G401 (cell line): Measurements from ENCODE around the gene SYNGR3. TPM values are rescaled to one million over a fixed set of nuclear protein-coding genes. Genes with fewer than 3 reads are reported as not detected.
"Not testable (repeated sequence)": the region's sequence is repeated elsewhere in the genome, so short reads cannot be mapped to it uniquely, and the experiment has no call there.

Experiments used
- DNase-seq: peaks from one replicate; pipeline ENCODE4 v3.0.0-alpha.2; 2015; ENCODE audit warnings: low spot score
- in situ Hi-C: cut with HindIII; loops from 2 replicates; pipeline ENCODE4 v1.10.0; 2016; ENCODE audit warnings: low sequenced_read_pairs, mixed read lengths
- total RNA-seq: library from RNA; depleted of rRNA; stranded (reverse); fragments of >200 nt; shearing (Covaris generic); gene quantifications from 2 replicates; pipeline ENCODE4 v1.2.3, GENCODE V29; 2014

SYNGR3 gene
- total RNA-seq, 1 experiment from 2014 or later: 30.5 TPM

GRCh38 chr16:2023092-2024031 is 33.6 kb downstream of the SYNGR3 start:
- DNase-seq: peak; percentile 89
- in situ Hi-C loops: no loop called here

- in situ Hi-C loops: no loop called here
- no peak for DNase-seq
These were observed 34.3 kb downstream of the SYNGR3 start for GRCh38 chr16:2024032-2024420.

- DNase-seq: no peak
- in situ Hi-C loops: no loop called here
These were observed 35.5 kb downstream of the SYNGR3 start for GRCh38 chr16:2025251-2025650.

- DNase-seq: no peak
- in situ Hi-C loops: no loop called here
These were observed 36.2 kb downstream of the SYNGR3 start for GRCh38 chr16:2025878-2026460.

GRCh38 chr16:2026461-2027023 is 36.8 kb downstream of the SYNGR3 start, which contains the start of gene NHERF2:
Gene NHERF2, plus strand, starts transcription at chr16:2026902. Its CDS starts 104 bp downstream, at chr16:2027006.
- DNase-seq: peak; percentile 52
- in situ Hi-C loops: no loop called here

GRCh38 chr16:2027024-2028010 is 37.5 kb downstream of the SYNGR3 start:
- DNase-seq: peak; percentile 68
- in situ Hi-C loops: no loop called here

GRCh38 chr16:2028146-2028545 is 38.4 kb downstream of the SYNGR3 start:
- in situ Hi-C loops: no loop called here

GRCh38 chr16:2028620-2029220 is 39.0 kb downstream of the SYNGR3 start:
- in situ Hi-C loops: no loop called here
- no peak for DNase-seq

More at GRCh38 chr16:2028146-2028545, 38.4 kb downstream of the SYNGR3 start:
- DNase-seq: no peak

GRCh38 chr16:2029350-2029749 is 39.6 kb downstream of the SYNGR3 start:
- DNase-seq: no peak
- in situ Hi-C loops: no loop called here

- in situ Hi-C loops: no loop called here
- no peak for DNase-seq
These were observed 40.3 kb downstream of the SYNGR3 start for GRCh38 chr16:2030036-2030435.

- DNase-seq: no peak
- in situ Hi-C loops: no loop called here
These were observed 41.4 kb downstream of the SYNGR3 start for GRCh38 chr16:2031081-2031577.

GRCh38 chr16:2032285-2033056 is 42.7 kb downstream of the SYNGR3 start:
- DNase-seq: no peak
- in situ Hi-C loops: no loop called here

- DNase-seq: peak; percentile 59
- in situ Hi-C loops: no loop called here
These were observed 43.5 kb downstream of the SYNGR3 start for GRCh38 chr16:2033057-2033908.

GRCh38 chr16:2033909-2034695 is 44.3 kb downstream of the SYNGR3 start:
- DNase-seq, in situ Hi-C loops: not testable (repeated sequence)

GRCh38 chr16:2034696-2035430 is 45.1 kb downstream of the SYNGR3 start:
- in situ Hi-C loops: loop anchor here (5.0 kb wide), 1 partner anchor 127 kb away; no protein-coding TSS in a partner anchor
- DNase-seq: no peak
